K562 (cell line): ENCODE data around the gene EXOC3L1. TPM values are rescaled to one million over a fixed set of nuclear protein-coding genes. Genes with fewer than 3 reads are reported as not detected.

Experiments used
- BCL6 ChIP-seq: fragments of 250-450 bp; sonication (Bioruptor Pico); IDR thresholded peaks from 2 replicates; pipeline ENCODE4 v1.4.0; 2020
- ETV5 ChIP-seq: sonication (generic); formaldehyde crosslinking; IDR thresholded peaks from 2 replicates; pipeline ENCODE4 v1.4.0; 2020; ENCODE audit warnings: low read depth, mild to moderate bottlenecking, missing genetic modification reagents
- SNRNP70 ChIP-seq: fragments of 200-400 bp; formaldehyde crosslinking; optimal IDR thresholded peaks from 2 replicates; pipeline ENCODE3; 2017; ENCODE audit warnings: low read depth, low read length
- TBL1XR1 ChIP-seq, 2 experiments: IDR thresholded peaks; 2 replicates each; pipeline ENCODE4 v1.6.1; 2012; ENCODE audit warnings: improper control_type of control experiment in 2 of 2, low read length in 2 of 2, mild to moderate bottlenecking in 1 of 2
- polyA plus RNA-seq, 8 experiments: library from polyadenylated mRNA; depleted of rRNA in 4 of 8; stranded (reverse) in 5 of 8; unstranded in 3 of 8; fragments of >200 nt; fragmentation: Nextera tagmentation in 2 of 8; fragmentation: Illumina TruSeq in 1 of 8; extraction: Ambion mirVana in 2 of 8; extraction: Trizol in 1 of 8; gene quantifications; 2 replicates each; pipeline versions ENCODE4 v1.2.1 to v1.2.3, GENCODE V29; 2011 to 2014; ENCODE audit warnings: inconsistent platforms in 1 of 8, missing spikeins in 1 of 8
- total RNA-seq, 7 experiments: library from RNA; depleted of rRNA in 6 of 7; stranded (reverse); fragments of >200 nt in 6 of 7; fragmentation: Illumina TruSeq in 2 of 7; extraction: Trizol in 2 of 7; gene quantifications; 2 replicates each; pipeline versions ENCODE4 v1.2.1 to v1.2.3, GENCODE V29; 2011 to 2021; ENCODE audit warnings: low replicate concordance in 1 of 7
- TF ChIP-seq, protein P1 (sequence below): fragments of 200-600 bp; sonication (generic); IDR thresholded peaks from one replicate; pipeline ENCODE4 v1.6.1; 2012; ENCODE audit warnings: mild to moderate bottlenecking, low read depth, low read length, inconsistent platforms
- TF ChIP-seq, protein P2 (sequence below), 2 experiments: fragments of 450-650 bp; IDR thresholded peaks; 2 replicates each; pipeline ENCODE4 v1.6.1; 2016; ENCODE audit warnings: mild to moderate bottlenecking in 2 of 2, borderline replicate concordance in 1 of 2, low read depth in 1 of 2, moderate library complexity in 1 of 2

Gene EXOC3L1
- total and polyA plus RNA-seq, 9 of the 15 experiments (the other 6 are each of a cell fraction or from before 2014, with no cell fraction given): 0.08 TPM; not detected in 8

DNA sequence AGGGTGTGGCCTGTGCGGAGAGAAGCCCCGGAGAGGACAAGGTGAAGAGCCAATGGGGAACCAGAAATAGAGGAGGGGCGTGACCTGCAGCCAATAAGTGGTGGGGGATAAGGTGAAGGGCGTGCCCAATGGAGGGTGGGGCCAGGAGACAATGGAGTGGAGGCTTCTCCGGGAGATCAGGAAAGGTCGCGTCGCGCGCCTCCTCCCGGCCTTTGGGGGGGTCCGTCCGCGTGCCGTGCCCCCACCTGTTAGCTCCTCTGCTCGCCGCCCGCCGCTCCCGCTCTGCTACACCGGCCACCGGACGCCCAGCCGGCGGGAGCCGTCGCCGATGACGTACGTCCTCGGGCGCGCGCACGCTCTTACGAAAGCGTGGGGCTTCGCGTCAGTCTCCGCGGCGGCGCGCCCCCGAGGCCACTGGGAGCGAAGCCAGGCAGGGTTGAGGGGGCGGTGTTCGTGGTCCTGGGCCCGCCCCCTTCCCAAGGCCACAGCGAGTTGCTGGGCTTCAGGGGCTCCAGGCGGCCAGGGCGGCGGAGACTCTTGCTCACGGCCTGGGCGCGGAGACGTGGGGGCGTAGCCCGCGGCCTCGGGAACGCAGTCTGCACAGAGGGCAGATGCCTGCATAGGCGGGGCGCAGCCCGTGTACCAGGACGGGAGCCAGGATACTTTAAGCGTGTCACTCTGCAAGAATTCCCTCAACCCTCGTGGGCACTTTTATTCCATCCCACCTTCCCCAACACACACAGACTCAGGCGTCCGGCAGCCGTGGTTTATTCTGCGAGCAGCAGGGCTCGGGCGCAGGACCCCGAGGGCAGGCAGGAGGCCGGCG lies 6.1 kb downstream of the EXOC3L1 start, which contains the start of gene MATCAP1 (continued):
- TF ChIP-seq, protein P1, sequence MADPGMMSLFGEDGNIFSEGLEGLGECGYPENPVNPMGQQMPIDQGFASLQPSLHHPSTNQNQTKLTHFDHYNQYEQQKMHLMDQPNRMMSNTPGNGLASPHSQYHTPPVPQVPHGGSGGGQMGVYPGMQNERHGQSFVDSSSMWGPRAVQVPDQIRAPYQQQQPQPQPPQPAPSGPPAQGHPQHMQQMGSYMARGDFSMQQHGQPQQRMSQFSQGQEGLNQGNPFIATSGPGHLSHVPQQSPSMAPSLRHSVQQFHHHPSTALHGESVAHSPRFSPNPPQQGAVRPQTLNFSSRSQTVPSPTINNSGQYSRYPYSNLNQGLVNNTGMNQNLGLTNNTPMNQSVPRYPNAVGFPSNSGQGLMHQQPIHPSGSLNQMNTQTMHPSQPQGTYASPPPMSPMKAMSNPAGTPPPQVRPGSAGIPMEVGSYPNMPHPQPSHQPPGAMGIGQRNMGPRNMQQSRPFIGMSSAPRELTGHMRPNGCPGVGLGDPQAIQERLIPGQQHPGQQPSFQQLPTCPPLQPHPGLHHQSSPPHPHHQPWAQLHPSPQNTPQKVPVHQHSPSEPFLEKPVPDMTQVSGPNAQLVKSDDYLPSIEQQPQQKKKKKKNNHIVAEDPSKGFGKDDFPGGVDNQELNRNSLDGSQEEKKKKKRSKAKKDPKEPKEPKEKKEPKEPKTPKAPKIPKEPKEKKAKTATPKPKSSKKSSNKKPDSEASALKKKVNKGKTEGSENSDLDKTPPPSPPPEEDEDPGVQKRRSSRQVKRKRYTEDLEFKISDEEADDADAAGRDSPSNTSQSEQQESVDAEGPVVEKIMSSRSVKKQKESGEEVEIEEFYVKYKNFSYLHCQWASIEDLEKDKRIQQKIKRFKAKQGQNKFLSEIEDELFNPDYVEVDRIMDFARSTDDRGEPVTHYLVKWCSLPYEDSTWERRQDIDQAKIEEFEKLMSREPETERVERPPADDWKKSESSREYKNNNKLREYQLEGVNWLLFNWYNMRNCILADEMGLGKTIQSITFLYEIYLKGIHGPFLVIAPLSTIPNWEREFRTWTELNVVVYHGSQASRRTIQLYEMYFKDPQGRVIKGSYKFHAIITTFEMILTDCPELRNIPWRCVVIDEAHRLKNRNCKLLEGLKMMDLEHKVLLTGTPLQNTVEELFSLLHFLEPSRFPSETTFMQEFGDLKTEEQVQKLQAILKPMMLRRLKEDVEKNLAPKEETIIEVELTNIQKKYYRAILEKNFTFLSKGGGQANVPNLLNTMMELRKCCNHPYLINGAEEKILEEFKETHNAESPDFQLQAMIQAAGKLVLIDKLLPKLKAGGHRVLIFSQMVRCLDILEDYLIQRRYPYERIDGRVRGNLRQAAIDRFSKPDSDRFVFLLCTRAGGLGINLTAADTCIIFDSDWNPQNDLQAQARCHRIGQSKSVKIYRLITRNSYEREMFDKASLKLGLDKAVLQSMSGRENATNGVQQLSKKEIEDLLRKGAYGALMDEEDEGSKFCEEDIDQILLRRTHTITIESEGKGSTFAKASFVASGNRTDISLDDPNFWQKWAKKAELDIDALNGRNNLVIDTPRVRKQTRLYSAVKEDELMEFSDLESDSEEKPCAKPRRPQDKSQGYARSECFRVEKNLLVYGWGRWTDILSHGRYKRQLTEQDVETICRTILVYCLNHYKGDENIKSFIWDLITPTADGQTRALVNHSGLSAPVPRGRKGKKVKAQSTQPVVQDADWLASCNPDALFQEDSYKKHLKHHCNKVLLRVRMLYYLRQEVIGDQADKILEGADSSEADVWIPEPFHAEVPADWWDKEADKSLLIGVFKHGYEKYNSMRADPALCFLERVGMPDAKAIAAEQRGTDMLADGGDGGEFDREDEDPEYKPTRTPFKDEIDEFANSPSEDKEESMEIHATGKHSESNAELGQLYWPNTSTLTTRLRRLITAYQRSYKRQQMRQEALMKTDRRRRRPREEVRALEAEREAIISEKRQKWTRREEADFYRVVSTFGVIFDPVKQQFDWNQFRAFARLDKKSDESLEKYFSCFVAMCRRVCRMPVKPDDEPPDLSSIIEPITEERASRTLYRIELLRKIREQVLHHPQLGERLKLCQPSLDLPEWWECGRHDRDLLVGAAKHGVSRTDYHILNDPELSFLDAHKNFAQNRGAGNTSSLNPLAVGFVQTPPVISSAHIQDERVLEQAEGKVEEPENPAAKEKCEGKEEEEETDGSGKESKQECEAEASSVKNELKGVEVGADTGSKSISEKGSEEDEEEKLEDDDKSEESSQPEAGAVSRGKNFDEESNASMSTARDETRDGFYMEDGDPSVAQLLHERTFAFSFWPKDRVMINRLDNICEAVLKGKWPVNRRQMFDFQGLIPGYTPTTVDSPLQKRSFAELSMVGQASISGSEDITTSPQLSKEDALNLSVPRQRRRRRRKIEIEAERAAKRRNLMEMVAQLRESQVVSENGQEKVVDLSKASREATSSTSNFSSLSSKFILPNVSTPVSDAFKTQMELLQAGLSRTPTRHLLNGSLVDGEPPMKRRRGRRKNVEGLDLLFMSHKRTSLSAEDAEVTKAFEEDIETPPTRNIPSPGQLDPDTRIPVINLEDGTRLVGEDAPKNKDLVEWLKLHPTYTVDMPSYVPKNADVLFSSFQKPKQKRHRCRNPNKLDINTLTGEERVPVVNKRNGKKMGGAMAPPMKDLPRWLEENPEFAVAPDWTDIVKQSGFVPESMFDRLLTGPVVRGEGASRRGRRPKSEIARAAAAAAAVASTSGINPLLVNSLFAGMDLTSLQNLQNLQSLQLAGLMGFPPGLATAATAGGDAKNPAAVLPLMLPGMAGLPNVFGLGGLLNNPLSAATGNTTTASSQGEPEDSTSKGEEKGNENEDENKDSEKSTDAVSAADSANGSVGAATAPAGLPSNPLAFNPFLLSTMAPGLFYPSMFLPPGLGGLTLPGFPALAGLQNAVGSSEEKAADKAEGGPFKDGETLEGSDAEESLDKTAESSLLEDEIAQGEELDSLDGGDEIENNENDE: no peak
- TF ChIP-seq SNRNP70 (no peak), TBL1XR1 (IDR thresholded peaks at IDR 0.05; ENCODE audit: low read length in 2 of 2) (no peak; a peak in 1 of 4 replicates), ETV5 (CRISPR knock-in tag) (no peak), BCL6 (no peak)
- TF ChIP-seq, protein P2, sequence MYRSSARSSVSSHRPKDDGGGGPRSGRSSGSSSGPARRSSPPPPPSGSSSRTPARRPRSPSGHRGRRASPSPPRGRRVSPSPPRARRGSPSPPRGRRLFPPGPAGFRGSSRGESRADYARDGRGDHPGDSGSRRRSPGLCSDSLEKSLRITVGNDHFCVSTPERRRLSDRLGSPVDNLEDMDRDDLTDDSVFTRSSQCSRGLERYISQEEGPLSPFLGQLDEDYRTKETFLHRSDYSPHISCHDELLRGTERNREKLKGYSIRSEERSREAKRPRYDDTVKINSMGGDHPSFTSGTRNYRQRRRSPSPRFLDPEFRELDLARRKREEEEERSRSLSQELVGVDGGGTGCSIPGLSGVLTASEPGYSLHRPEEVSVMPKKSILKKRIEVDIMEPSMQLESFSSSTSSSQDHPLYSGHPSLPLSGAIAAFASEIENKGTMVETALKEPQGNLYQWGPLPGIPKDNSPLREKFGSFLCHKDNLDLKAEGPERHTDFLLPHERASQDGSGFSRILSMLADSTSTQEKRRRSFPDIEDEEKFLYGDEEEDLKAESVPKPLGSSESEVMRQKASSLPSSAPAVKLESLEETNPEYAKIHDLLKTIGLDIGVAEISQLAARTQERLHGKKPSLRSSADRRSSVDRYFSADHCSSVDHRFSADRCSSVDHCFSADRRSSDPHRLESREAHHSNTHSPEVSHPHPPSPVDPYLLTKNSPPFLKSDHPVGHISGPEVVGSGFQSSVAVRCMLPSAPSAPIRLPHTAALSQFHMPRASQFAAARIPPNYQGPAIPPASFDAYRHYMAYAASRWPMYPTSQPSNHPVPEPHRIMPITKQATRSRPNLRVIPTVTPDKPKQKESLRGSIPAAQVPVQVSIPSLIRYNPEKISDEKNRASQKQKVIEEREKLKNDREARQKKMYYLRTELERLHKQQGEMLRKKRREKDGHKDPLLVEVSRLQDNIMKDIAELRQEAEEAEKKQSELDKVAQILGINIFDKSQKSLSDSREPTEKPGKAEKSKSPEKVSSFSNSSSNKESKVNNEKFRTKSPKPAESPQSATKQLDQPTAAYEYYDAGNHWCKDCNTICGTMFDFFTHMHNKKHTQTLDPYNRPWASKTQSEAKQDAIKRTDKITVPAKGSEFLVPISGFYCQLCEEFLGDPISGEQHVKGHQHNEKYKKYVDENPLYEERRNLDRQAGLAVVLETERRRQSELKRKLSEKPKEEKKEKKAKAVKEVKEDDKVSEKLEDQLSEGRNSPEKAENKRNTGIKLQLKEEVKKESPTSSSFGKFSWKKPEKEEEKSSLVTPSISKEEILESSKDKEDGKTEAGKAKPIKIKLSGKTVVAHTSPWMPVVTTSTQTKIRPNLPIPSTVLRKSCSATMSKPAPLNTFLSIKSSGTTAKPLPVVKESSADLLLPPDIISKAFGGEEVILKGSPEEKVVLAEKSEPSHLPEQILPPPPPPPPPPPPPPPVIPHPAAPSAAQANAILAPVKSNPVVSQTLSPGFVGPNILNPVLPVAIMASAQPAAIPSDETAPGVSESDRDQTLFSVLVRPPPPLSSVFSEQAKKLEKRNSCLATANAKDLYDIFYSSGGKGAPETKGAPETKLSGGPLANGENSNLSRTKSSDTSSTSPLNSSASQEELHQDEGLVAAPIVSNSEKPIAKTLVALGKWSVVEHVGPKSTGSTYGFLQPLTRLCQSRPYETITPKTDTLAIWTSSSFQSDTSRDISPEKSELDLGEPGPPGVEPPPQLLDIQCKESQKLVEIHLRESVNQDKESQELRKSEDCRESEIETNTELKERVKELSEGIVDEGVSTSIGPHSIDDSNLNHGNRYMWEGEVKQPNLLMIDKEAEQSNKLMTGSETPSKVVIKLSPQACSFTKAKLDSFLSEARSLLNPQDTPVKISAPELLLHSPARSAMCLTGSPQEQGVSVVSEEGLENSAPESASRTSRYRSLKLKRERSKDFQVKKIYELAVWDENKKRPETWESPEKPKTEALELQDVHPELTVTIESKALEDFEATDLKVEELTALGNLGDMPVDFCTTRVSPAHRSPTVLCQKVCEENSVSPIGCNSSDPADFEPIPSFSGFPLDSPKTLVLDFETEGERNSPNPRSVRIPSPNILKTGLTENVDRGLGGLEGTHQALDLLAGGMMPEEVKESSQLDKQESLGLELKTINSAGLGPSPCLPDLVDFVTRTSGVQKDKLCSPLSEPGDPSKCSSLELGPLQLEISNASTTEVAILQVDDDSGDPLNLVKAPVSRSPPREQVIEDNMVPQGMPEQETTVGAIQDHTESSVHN (IDR thresholded peaks at IDR 0.05; ENCODE audit: borderline replicate concordance in 1 of 2, low read depth in 1 of 2): no peak
